Central memory CD8-positive, alpha-beta T cell (primary cell): ENCODE data around the gene SLC17A6.

ENCODE experiments used
- ATAC-seq: fragments of 150-1000 bp; cut with Tn5 transposase; replicated peaks from 2 replicates; pipeline ENCODE4 v1.10.0; 2022; ENCODE audit warnings: mild to moderate bottlenecking, moderate FRiP score, moderate number of reproducible peaks; ENCODE audit not compliant: poor library complexity, severe bottlenecking; ENCODE audit errors: extremely low read depth
- DNase-seq, 2 donors: peaks; one replicate each; pipeline ENCODE4 v3.0.0; 2021; ENCODE audit warnings: low spot score in 2 of 2
- H3K27ac Mint-ChIP-seq: one replicate; pipeline ENCODE4 v1.8.0; 2022; ENCODE audit warnings: low read depth, mild to moderate bottlenecking, moderate library complexity, mixed read lengths
- H3K27me3 Mint-ChIP-seq: one replicate; pipeline ENCODE4 v1.8.0; 2022; ENCODE audit warnings: mixed read lengths
- H3K36me3 Mint-ChIP-seq: one replicate; pipeline ENCODE4 v1.8.0; 2022; ENCODE audit warnings: mild to moderate bottlenecking, moderate library complexity, mixed read lengths; ENCODE audit not compliant: insufficient read depth
- H3K4me1 Mint-ChIP-seq: one replicate; pipeline ENCODE4 v1.8.0; 2022; ENCODE audit warnings: mixed read lengths
- H3K4me3 Mint-ChIP-seq: one replicate; pipeline ENCODE4 v1.8.0; 2022; ENCODE audit warnings: mild to moderate bottlenecking, moderate library complexity, mixed read lengths
- H3K9me3 Mint-ChIP-seq: one replicate; pipeline ENCODE4 v1.8.0; 2022; ENCODE audit warnings: mixed read lengths

Gene SLC17A6

GRCh38 chr11:22343371-22344032, 5.3 kb downstream of the SLC17A6 start:
- Mint-ChIP-seq H3K27ac (no peak overlapping the region), H3K27me3 (peaks cover 86% of the 10 kb centered on the region), H3K4me3 (no peak overlapping the region), H3K4me1 (peaks cover 7% of the 10 kb centered on the region), H3K9me3 (peaks cover 6% of the 10 kb centered on the region), H3K36me3 (peaks cover 2% of the 10 kb centered on the region)
- DNase-seq: no peak
- no peak for ATAC-seq

- H3K9me3 Mint-ChIP-seq: peaks cover 6% of the 10 kb centered on the region
- peaks cover 2% of the 10 kb centered on the region for H3K36me3 Mint-ChIP-seq
- H3K4me3 Mint-ChIP-seq: no peak overlapping the region
- no peak for ATAC-seq
- H3K27me3 Mint-ChIP-seq: peaks cover 80% of the 10 kb centered on the region
- DNase-seq: no peak
- H3K4me1 Mint-ChIP-seq: peaks cover 7% of the 10 kb centered on the region
- no peak overlapping the region for H3K27ac Mint-ChIP-seq
These were observed 5.9 kb downstream of the SLC17A6 start for GRCh38 chr11:22344081-22344480.

GRCh38 chr11:22346282-22346681, 8.1 kb downstream of the SLC17A6 start:
- H3K27ac Mint-ChIP-seq: no peak overlapping the region
- H3K4me1 Mint-ChIP-seq: no peaks in the 10 kb centered on the region
- H3K36me3 Mint-ChIP-seq: peaks cover 2% of the 10 kb centered on the region
- no peak overlapping the region for H3K4me3 Mint-ChIP-seq
- ATAC-seq: no peak
- no peaks in the 10 kb centered on the region for H3K9me3 Mint-ChIP-seq
- no peak for DNase-seq
- H3K27me3 Mint-ChIP-seq: peaks cover 58% of the 10 kb centered on the region

GRCh38 chr11:22347857-22348487, 9.8 kb downstream of the SLC17A6 start:
- Mint-ChIP-seq H3K9me3 (no peaks in the 10 kb centered on the region), H3K27me3 (peaks cover 41% of the 10 kb centered on the region), H3K27ac (no peak overlapping the region), H3K36me3 (no peaks in the 10 kb centered on the region), H3K4me1 (no peaks in the 10 kb centered on the region), H3K4me3 (no peak overlapping the region)
- ATAC-seq (no peak), DNase-seq (no peak)

GRCh38 chr11:22349491-22349890, 11.3 kb downstream of the SLC17A6 start:
- Mint-ChIP-seq H3K4me3 (no peak overlapping the region), H3K27me3 (peaks cover 26% of the 10 kb centered on the region), H3K36me3 (no peaks in the 10 kb centered on the region), H3K9me3 (no peaks in the 10 kb centered on the region), H3K4me1 (no peaks in the 10 kb centered on the region), H3K27ac (no peak overlapping the region)
- DNase-seq (no peak), ATAC-seq (no peak)

GRCh38 chr11:22359295-22359694, 21.1 kb downstream of the SLC17A6 start:
- no peaks in the 10 kb centered on the region for H3K4me1 Mint-ChIP-seq
- H3K9me3 Mint-ChIP-seq: no peaks in the 10 kb centered on the region
- H3K27me3 Mint-ChIP-seq: no peaks in the 10 kb centered on the region
- no peak overlapping the region for H3K27ac Mint-ChIP-seq
- DNase-seq (no peak), ATAC-seq (no peak)
- no peaks in the 10 kb centered on the region for H3K36me3 Mint-ChIP-seq
- H3K4me3 Mint-ChIP-seq: no peak overlapping the region

- Mint-ChIP-seq H3K27me3 (no peaks in the 10 kb centered on the region), H3K4me1 (no peaks in the 10 kb centered on the region), H3K9me3 (no peaks in the 10 kb centered on the region), H3K4me3 (no peak overlapping the region), H3K27ac (no peak overlapping the region), H3K36me3 (no peaks in the 10 kb centered on the region)
- no peak for DNase-seq
- no peak for ATAC-seq
These were observed 33.0 kb downstream of the SLC17A6 start for GRCh38 chr11:22371160-22371559.

- peaks cover 2% of the 10 kb centered on the region for H3K27me3 Mint-ChIP-seq
- DNase-seq (no peak), ATAC-seq (no peak)
- H3K36me3 Mint-ChIP-seq: no peaks in the 10 kb centered on the region
- no peak overlapping the region for H3K4me3 Mint-ChIP-seq
- no peak overlapping the region for H3K27ac Mint-ChIP-seq
- H3K9me3 Mint-ChIP-seq: no peaks in the 10 kb centered on the region
- no peaks in the 10 kb centered on the region for H3K4me1 Mint-ChIP-seq
These were observed 48.9 kb downstream of the SLC17A6 start for GRCh38 chr11:22387126-22387525.

- no peaks in the 10 kb centered on the region for H3K36me3 Mint-ChIP-seq
- no peak for ATAC-seq
- H3K27me3 Mint-ChIP-seq: peaks cover 8% of the 10 kb centered on the region
- no peak for DNase-seq
- H3K9me3 Mint-ChIP-seq: peaks cover 4% of the 10 kb centered on the region
- no peak overlapping the region for H3K27ac Mint-ChIP-seq
- no peaks in the 10 kb centered on the region for H3K4me1 Mint-ChIP-seq
- H3K4me3 Mint-ChIP-seq: no peak overlapping the region
These were observed 51.5 kb downstream of the SLC17A6 start for GRCh38 chr11:22389526-22390282.

- peaks cover 8% of the 10 kb centered on the region for H3K27me3 Mint-ChIP-seq
- no peak for ATAC-seq
These were observed 52.1 kb downstream of the SLC17A6 start for GRCh38 chr11:22390283-22390655.

GRCh38 chr11:22392561-22392960, 54.4 kb downstream of the SLC17A6 start:
- Mint-ChIP-seq H3K9me3 (peaks cover 4% of the 10 kb centered on the region), H3K4me3 (no peak overlapping the region)

More at GRCh38 chr11:22390283-22390655, 52.1 kb downstream of the SLC17A6 start:
- H3K4me3 Mint-ChIP-seq: no peak overlapping the region
- no peaks in the 10 kb centered on the region for H3K36me3 Mint-ChIP-seq
- H3K9me3 Mint-ChIP-seq: peaks cover 4% of the 10 kb centered on the region
- no peak for DNase-seq
- no peak overlapping the region for H3K27ac Mint-ChIP-seq
- H3K4me1 Mint-ChIP-seq: no peaks in the 10 kb centered on the region

GRCh38 chr11:22405377-22405776, 67.2 kb downstream of the SLC17A6 start:
- Mint-ChIP-seq H3K9me3 (no peaks in the 10 kb centered on the region), H3K27ac (no peak overlapping the region), H3K4me1 (no peaks in the 10 kb centered on the region), H3K36me3 (no peaks in the 10 kb centered on the region), H3K27me3 (no peaks in the 10 kb centered on the region), H3K4me3 (no peak overlapping the region)
- ATAC-seq (no peak), DNase-seq (no peak)

More at GRCh38 chr11:22392561-22392960, 54.4 kb downstream of the SLC17A6 start:
- no peak for ATAC-seq
- Mint-ChIP-seq H3K27me3 (peaks cover 8% of the 10 kb centered on the region), H3K4me1 (no peaks in the 10 kb centered on the region), H3K27ac (no peak overlapping the region), H3K36me3 (no peaks in the 10 kb centered on the region)
- DNase-seq: no peak

- Mint-ChIP-seq H3K27ac (no peak overlapping the region), H3K36me3 (no peaks in the 10 kb centered on the region), H3K9me3 (no peaks in the 10 kb centered on the region), H3K4me3 (no peak overlapping the region), H3K4me1 (no peaks in the 10 kb centered on the region), H3K27me3 (no peaks in the 10 kb centered on the region)
- ATAC-seq: no peak
- no peak for DNase-seq
These were observed 69.1 kb downstream of the SLC17A6 start for GRCh38 chr11:22407267-22407666.
